Measurements from ENCODE around the gene CBFA2T2.
"Not testable (repeated sequence)": the region's sequence is repeated elsewhere in the genome, so short reads cannot be mapped to it uniquely, and the experiment has no call there.

Gene CBFA2T2

GRCh38 chr20:33689973-33690372, 200.1 kb downstream of the CBFA2T2 start:
- peak in 26 of 42 donors; percentile 16 to 80 (median 54) for DNase-seq

GRCh38 chr20:33693289-33693688, 203.4 kb downstream of the CBFA2T2 start:
- DNase-seq: peak in 2 of 42 donors; percentile 34 to 37
- intact Hi-C loops (cut with DNase I): no loop called here

More at GRCh38 chr20:33689973-33690372, 200.1 kb downstream of the CBFA2T2 start:
- intact Hi-C loops (cut with DNase I): no loop called here

DNA sequence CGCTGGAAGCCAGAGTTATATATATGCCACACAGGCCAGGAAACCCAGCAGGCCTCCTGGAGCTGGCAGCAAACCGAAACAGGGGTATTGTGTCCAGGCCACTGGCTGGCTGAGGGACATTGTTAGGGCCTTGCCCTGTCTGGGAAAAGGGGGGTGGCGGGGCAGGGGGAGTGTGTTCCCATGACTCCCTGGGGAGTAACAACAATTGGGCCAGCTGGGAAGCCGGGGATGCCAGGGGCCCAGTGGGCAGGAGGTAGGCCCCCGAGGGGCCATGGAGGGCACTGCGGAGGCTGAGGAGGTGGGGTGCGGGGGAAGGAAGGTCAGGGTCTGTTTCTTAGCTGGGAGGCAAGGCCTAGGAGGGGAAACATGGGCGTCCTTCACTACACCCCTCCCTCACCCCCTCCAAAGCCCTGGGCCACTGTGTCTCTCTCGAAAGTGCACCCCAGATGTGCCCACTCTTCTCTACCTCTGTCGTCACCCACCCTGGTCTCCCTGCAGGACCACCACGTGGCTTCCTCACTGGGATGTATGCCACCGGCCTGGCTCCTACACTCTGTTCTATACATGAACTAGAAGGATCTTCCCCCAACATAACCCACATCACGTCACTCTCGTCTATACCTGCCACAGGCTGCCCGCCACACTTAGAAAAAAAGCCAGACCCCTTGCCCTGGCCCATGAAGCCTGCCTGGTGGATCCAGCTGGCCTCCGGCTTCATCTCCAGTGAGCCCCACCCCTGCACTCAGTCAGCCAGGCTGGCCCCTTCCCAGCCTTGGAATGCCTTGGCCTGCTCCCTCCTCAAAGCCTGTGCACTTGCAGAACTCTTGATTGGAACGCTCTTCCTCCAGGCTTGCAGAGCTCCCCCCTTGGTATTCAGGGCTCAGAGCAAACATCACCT, 204.1 kb downstream of the CBFA2T2 start:
- DNase-seq: peak; percentile 69 to 94 (median 84)
- intact Hi-C loops (cut with DNase I): no loop called here

GRCh38 chr20:33694639-33695012, 204.7 kb downstream of the CBFA2T2 start:
- intact Hi-C loops (cut with DNase I): no loop called here
- peak in 1 of 42 donors; percentile 41 for DNase-seq

GRCh38 chr20:33696448-33696847, 206.6 kb downstream of the CBFA2T2 start:
- intact Hi-C loops (cut with DNase I): no loop called here
- no peak for DNase-seq

DNA sequence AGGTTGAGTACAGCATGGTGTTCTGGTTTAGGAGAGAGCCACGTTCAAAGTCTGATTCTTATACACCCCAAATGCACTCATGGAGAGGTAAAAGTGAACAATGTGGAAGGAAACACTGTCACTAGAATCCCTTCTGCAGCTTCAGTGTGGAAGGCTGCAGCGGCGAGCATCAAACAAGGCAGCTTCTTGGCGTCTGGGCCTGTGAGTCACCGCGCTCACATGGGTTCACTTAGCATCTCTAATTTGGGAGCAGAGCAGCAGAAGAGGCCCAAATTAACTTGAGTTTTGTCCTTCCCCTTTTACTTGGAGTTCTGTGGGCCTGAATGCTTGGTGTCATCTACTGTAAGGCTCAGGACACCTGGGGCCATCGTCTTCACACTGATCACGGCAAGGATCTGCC, 207.2 kb downstream of the CBFA2T2 start:
- peak; percentile 51 to 93 (median 78) for DNase-seq
- intact Hi-C loops (cut with DNase I): no loop called here

- DNase-seq; intact Hi-C loops (cut with DNase I): not testable (repeated sequence)
These were observed 209.1 kb downstream of the CBFA2T2 start for GRCh38 chr20:33698966-33699365.
